Large intestine (tissue), 3 donors: Measurements from ENCODE around the gene MORN2. TPM values are rescaled to one million over a fixed set of nuclear protein-coding genes. Genes with fewer than 3 reads are reported as not detected.

Source experiments
- DNase-seq, 2 donors: peaks; one replicate each; pipeline versions ENCODE4 v3.0.0 to v3.0.0-alpha.2; 2013
- H3K27ac ChIP-seq: one replicate; pipeline ENCODE4 v1.5.1; 2013; ENCODE audit warnings: low read length
- H3K27me3 ChIP-seq: 2 replicates; pipeline ENCODE4 v1.6.1; 2013; ENCODE audit warnings: low read length; ENCODE audit not compliant: control insufficient read depth, insufficient read depth
- H3K36me3 ChIP-seq: 2 replicates; pipeline ENCODE4 v1.6.1; 2013; ENCODE audit warnings: low read length; ENCODE audit not compliant: control insufficient read depth, insufficient read depth
- H3K4me1 ChIP-seq: one replicate; pipeline ENCODE4 v1.6.1; 2013; ENCODE audit warnings: low read length; ENCODE audit not compliant: control insufficient read depth, insufficient read depth
- H3K4me3 ChIP-seq: one replicate; pipeline ENCODE4 v1.5.1; 2013; ENCODE audit warnings: low read length
- H3K9me3 ChIP-seq: one replicate; pipeline ENCODE4 v1.6.1; 2013; ENCODE audit warnings: mild to moderate bottlenecking, low read depth, low read length, moderate library complexity; ENCODE audit not compliant: control insufficient read depth
- WGBS: methylation state at CpG from one replicate; pipeline ENCODE4 v1.1.5; 2013; ENCODE audit warnings: low lambda C conversion rate; ENCODE audit not compliant: insufficient coverage; 5-methylcytosine and 5-hydroxymethylcytosine counted together
- polyA plus RNA-seq: library from polyadenylated mRNA; unstranded; fragments of 120-200 nt; gene quantifications from one replicate; pipeline ENCODE4 v1.2.1, GENCODE V29; 2013

MORN2 gene
- polyA plus RNA-seq, 1 donor: 16.6 TPM

DNA sequence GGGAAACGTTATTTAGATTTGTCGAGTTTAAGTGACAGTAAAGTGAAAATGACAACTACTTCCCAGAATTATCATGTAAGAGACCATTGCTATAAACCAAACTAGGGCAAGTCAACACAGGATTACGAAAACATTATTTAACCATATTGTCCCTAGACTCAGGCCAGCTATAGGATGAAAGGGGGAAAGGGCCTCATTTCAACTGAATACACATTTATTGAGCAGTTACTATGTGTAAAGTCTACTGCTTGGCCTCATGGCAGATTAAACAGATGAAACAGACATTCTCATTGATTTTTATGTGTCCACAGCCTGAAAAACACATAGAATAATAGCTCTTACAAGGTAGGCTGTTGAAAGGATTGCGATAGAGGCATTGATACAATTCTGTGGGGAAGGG is 46.6 kb downstream of the MORN2 start:
- Histone ChIP-seq H3K27ac (no peak overlapping the region), H3K36me3 (no peaks in the 10 kb centered on the region), H3K4me1 (no peaks in the 10 kb centered on the region), H3K4me3 (no peak overlapping the region), H3K9me3 (no peaks in the 10 kb centered on the region), H3K27me3 (no peaks in the 10 kb centered on the region)
- DNase-seq: no peak
- WGBS: 100% methylated on average over 1 of the region's 4 CpGs

DNA sequence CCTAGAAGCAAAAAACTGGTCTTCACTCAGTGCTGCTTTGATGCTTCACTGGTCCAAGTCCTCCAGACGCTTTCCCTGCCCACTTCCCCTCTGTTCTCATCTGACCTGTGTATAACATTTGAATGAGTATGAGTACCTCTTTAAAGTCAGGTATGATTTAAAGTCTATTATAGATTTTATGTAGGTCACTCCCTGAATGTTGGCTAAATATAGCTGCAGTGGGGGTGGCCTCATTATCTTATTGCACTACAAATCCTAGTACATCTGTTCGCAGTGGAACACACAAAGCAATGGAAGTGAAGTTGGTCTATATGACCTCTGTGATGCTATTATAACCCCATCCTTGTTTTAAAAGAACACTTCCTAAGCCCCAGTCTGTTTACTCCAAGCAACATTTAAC is 47.1 kb downstream of the MORN2 start:
- no peaks in the 10 kb centered on the region for H3K9me3 ChIP-seq
- DNase-seq: no peak
- H3K36me3 ChIP-seq: no peaks in the 10 kb centered on the region
- H3K27me3 ChIP-seq: no peaks in the 10 kb centered on the region
- no peak overlapping the region for H3K27ac ChIP-seq
- no CpG with 5 or more reads among the region's 2 CpGs for WGBS
- H3K4me1 ChIP-seq: no peaks in the 10 kb centered on the region
- no peak overlapping the region for H3K4me3 ChIP-seq

DNA sequence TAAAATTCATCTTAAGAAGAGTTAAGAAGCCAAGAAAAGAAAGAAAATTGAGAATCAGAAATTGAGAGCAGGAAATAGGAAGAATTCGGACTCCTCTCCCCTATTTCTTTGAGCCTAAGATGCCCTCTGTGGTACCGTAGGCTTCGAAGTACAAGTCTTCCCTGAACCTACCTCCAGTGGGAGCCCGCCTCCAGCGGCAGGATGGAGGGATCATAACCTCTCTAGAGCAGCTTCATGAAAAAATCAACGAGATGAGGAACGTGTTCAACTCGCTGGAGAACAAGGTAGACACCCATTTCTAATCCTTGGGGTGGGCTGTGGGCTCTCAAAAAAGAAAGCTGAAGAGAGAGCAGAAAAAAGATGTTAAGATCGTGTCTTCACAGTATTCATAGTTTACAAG is 50.2 kb downstream of the MORN2 start:
- WGBS: 57% methylated on average over 1 of the region's 9 CpGs
- no peaks in the 10 kb centered on the region for H3K36me3 ChIP-seq
- no peak overlapping the region for H3K4me3 ChIP-seq
- H3K27ac ChIP-seq: no peak overlapping the region
- H3K4me1 ChIP-seq: no peaks in the 10 kb centered on the region
- no peaks in the 10 kb centered on the region for H3K9me3 ChIP-seq
- H3K27me3 ChIP-seq: no peaks in the 10 kb centered on the region
- DNase-seq: no peak

- no peak for DNase-seq
- Histone ChIP-seq H3K9me3 (no peaks in the 10 kb centered on the region), H3K27ac (no peak overlapping the region), H3K36me3 (no peaks in the 10 kb centered on the region), H3K27me3 (no peaks in the 10 kb centered on the region), H3K4me1 (no peaks in the 10 kb centered on the region), H3K4me3 (no peak overlapping the region)
- WGBS: 100% methylated on average over 1 of the region's 2 CpGs
Measured at GRCh38 chr2:38930600-38930999, 54.8 kb downstream of the MORN2 start.

Other genes with a start within 250 kb of the MORN2 start
- 76.1 TPM for gene GALM, start 209.9 kb upstream of the MORN2 start, polyA plus RNA-seq
- 240 TPM for gene SRSF7, start 124.6 kb upstream of the MORN2 start, polyA plus RNA-seq
- gene GEMIN6, start 97.8 kb upstream of the MORN2 start, polyA plus RNA-seq: 11.6 TPM
- 15.2 TPM for gene DHX57, start within 50 bp of the MORN2 start, polyA plus RNA-seq
- gene ARHGEF33, start 13.9 kb downstream of the MORN2 start, polyA plus RNA-seq: 0.87 TPM
- gene SOS1, start 245.1 kb downstream of the MORN2 start, polyA plus RNA-seq: 44.6 TPM